Measurements from ENCODE around the gene PSMD4.

PSMD4 gene

GRCh38 chr1:151294742-151295462 is 40.4 kb downstream of the PSMD4 start:
- Mint-ChIP-seq H3K4me3 (no peak overlapping the region), H3K27ac (peak overlapping the region; percentile 51), H3K36me3 (peaks cover 46 to 63% of the 10 kb centered on the region in 2 donors), H3K9me3 (no peaks in the 10 kb centered on the region), H3K27me3 (no peaks in the 10 kb centered on the region), H3K4me1 (peaks cover 27 to 32% of the 10 kb centered on the region in 2 donors)
- ATAC-seq (replicated peaks) (no peak), DNase-seq (no peak)

GRCh38 chr1:151309811-151310323 is 55.3 kb downstream of the PSMD4 start:
- ATAC-seq (replicated peaks) (no peak), DNase-seq (no peak)
- Mint-ChIP-seq H3K36me3 (peaks cover 29 to 79% of the 10 kb centered on the region in 2 donors), H3K9me3 (no peaks in the 10 kb centered on the region), H3K27ac (peak overlapping the region; percentile 76), H3K4me3 (no peak overlapping the region), H3K27me3 (no peaks in the 10 kb centered on the region), H3K4me1 (peaks cover 29 to 49% of the 10 kb centered on the region in 2 donors)

GRCh38 chr1:151311011-151311410 is 56.5 kb downstream of the PSMD4 start:
- no peaks in the 10 kb centered on the region for H3K9me3 Mint-ChIP-seq
- peaks cover 25 to 76% of the 10 kb centered on the region in 2 donors for H3K36me3 Mint-ChIP-seq
- peak overlapping the region; percentile 47 for H3K27ac Mint-ChIP-seq
- H3K4me1 Mint-ChIP-seq: peaks cover 29 to 59% of the 10 kb centered on the region in 2 donors
- H3K4me3 Mint-ChIP-seq: no peak overlapping the region
- ATAC-seq (replicated peaks) (no peak), DNase-seq (no peak)
- no peaks in the 10 kb centered on the region for H3K27me3 Mint-ChIP-seq

GRCh38 chr1:151311589-151312331 is 57.2 kb downstream of the PSMD4 start:
- DNase-seq: no peak
- Mint-ChIP-seq H3K9me3 (no peaks in the 10 kb centered on the region), H3K4me3 (no peak overlapping the region), H3K27me3 (no peaks in the 10 kb centered on the region), H3K36me3 (peaks cover 26 to 75% of the 10 kb centered on the region in 2 donors), H3K4me1 (peaks cover 29 to 64% of the 10 kb centered on the region in 2 donors), H3K27ac (peak overlapping the region; percentile 88)
- ATAC-seq (replicated peaks): peak; percentile 84 to 96

- no peak for DNase-seq
- peaks cover 29 to 64% of the 10 kb centered on the region in 2 donors for H3K4me1 Mint-ChIP-seq
- peak overlapping the region; percentile 88 for H3K27ac Mint-ChIP-seq
- peaks cover 26 to 72% of the 10 kb centered on the region in 2 donors for H3K36me3 Mint-ChIP-seq
- no peak for ATAC-seq (replicated peaks)
- no peaks in the 10 kb centered on the region for H3K9me3 Mint-ChIP-seq
- no peaks in the 10 kb centered on the region for H3K27me3 Mint-ChIP-seq
- no peak overlapping the region for H3K4me3 Mint-ChIP-seq
These were observed 57.9 kb downstream of the PSMD4 start for GRCh38 chr1:151312411-151312810.

- H3K4me3 Mint-ChIP-seq: no peak overlapping the region
- no peak for DNase-seq
- peak overlapping the region; percentile 88 for H3K27ac Mint-ChIP-seq
- H3K4me1 Mint-ChIP-seq: peaks cover 29 to 64% of the 10 kb centered on the region in 2 donors
- H3K36me3 Mint-ChIP-seq: peaks cover 29 to 73% of the 10 kb centered on the region in 2 donors
- no peaks in the 10 kb centered on the region for H3K9me3 Mint-ChIP-seq
- ATAC-seq (replicated peaks): no peak
- H3K27me3 Mint-ChIP-seq: no peaks in the 10 kb centered on the region
These were observed 58.3 kb downstream of the PSMD4 start for GRCh38 chr1:151312826-151313225.

- no peak overlapping the region for H3K4me3 Mint-ChIP-seq
- H3K9me3 Mint-ChIP-seq: no peaks in the 10 kb centered on the region
- peaks cover 29 to 66% of the 10 kb centered on the region in 2 donors for H3K36me3 Mint-ChIP-seq
- H3K27me3 Mint-ChIP-seq: no peaks in the 10 kb centered on the region
- peaks cover 29 to 64% of the 10 kb centered on the region in 2 donors for H3K4me1 Mint-ChIP-seq
- DNase-seq: no peak
- H3K27ac Mint-ChIP-seq: no peak overlapping the region
- ATAC-seq (replicated peaks): no peak
These were observed 59.0 kb downstream of the PSMD4 start for GRCh38 chr1:151313501-151313900.

- Mint-ChIP-seq H3K36me3 (peaks cover 29 to 59% of the 10 kb centered on the region in 2 donors), H3K27me3 (no peaks in the 10 kb centered on the region), H3K4me3 (no peak overlapping the region), H3K9me3 (no peaks in the 10 kb centered on the region), H3K4me1 (peaks cover 29 to 62% of the 10 kb centered on the region in 2 donors), H3K27ac (no peak overlapping the region)
- ATAC-seq (replicated peaks): no peak
- no peak for DNase-seq
These were observed 59.8 kb downstream of the PSMD4 start for GRCh38 chr1:151314137-151314875.

- peak overlapping the region; percentile 16 for H3K27ac Mint-ChIP-seq
- peaks cover 29 to 58% of the 10 kb centered on the region in 2 donors for H3K36me3 Mint-ChIP-seq
- no peak overlapping the region for H3K4me3 Mint-ChIP-seq
- no peaks in the 10 kb centered on the region for H3K27me3 Mint-ChIP-seq
- ATAC-seq (replicated peaks): no peak
- H3K4me1 Mint-ChIP-seq: peaks cover 25 to 57% of the 10 kb centered on the region in 2 donors
- no peak for DNase-seq
- no peaks in the 10 kb centered on the region for H3K9me3 Mint-ChIP-seq
These were observed 61.2 kb downstream of the PSMD4 start for GRCh38 chr1:151315565-151316235.

All from stimulated activated naive B cell treated with anti-CD40 and anti-IgM and Interleukin-4, amounts not matched to agents 10 μg/mL and 1 μg/mL and 100 μg/mL, for 72 hours (primary cell).